Measurements from ENCODE around the gene ACSF2.

- TF ChIP-seq CTCF (IDR thresholded peaks at IDR 0.05) (no peak), EZH2 (IDR thresholded peaks at IDR 0.05) (peak; percentile 81), EZH2phosphoT487 (IDR thresholded peaks at IDR 0.05) (no peak)
Measured at GRCh38 chr17:50468304-50469207, 42.5 kb downstream of the ACSF2 start, which contains the start of gene CHAD.

Measured in neural progenitor cell (in vitro differentiated cells).